HEK293 (cell line): ENCODE measurements around the gene FAM76A.

Source experiments
- BCL6B ChIP-seq: fragments of 450-650 bp; formaldehyde crosslinking; IDR thresholded peaks from 2 replicates; pipeline ENCODE4 v1.5.1; 2017; ENCODE audit warnings: missing biosample characterization, missing genetic modification characterization
- GLI4 ChIP-seq: fragments of 450-650 bp; formaldehyde crosslinking; IDR thresholded peaks from 2 replicates; pipeline ENCODE4 v1.5.1; 2016; ENCODE audit warnings: missing biosample characterization, missing genetic modification characterization
- HOXA7 ChIP-seq: sonication (generic); formaldehyde crosslinking; IDR thresholded peaks from 2 replicates; pipeline ENCODE4 v1.8.1; 2022; ENCODE audit warnings: missing genetic modification reagents, borderline replicate concordance
- HOXD13 ChIP-seq: sonication (generic); formaldehyde crosslinking; IDR thresholded peaks from 2 replicates; pipeline ENCODE4 v1.8.0; 2022; ENCODE audit warnings: missing genetic modification reagents, borderline replicate concordance
- KLF1 ChIP-seq: fragments of 450-650 bp; formaldehyde crosslinking; IDR thresholded peaks from 2 replicates; pipeline ENCODE4 v1.5.1; 2016; ENCODE audit warnings: missing biosample characterization, missing genetic modification characterization
- MEIS1 ChIP-seq: sonication (generic); formaldehyde crosslinking; IDR thresholded peaks from 2 replicates; pipeline ENCODE4 v1.8.1; 2022; ENCODE audit warnings: missing genetic modification reagents, mild to moderate bottlenecking, borderline replicate concordance
- REPIN1 ChIP-seq: fragments of 450-650 bp; formaldehyde crosslinking; IDR thresholded peaks from 2 replicates; pipeline ENCODE4 v1.5.1; 2017; ENCODE audit warnings: missing biosample characterization, missing genetic modification characterization, low read depth
- SCRT2 ChIP-seq: fragments of 450-650 bp; formaldehyde crosslinking; IDR thresholded peaks from 2 replicates; pipeline ENCODE4 v1.5.1; 2016; ENCODE audit warnings: missing biosample characterization, missing genetic modification characterization
- TRIM28 ChIP-seq: IDR thresholded peaks from 2 replicates; pipeline ENCODE4 v1.6.1; 2011; ENCODE audit warnings: low read length, control low read depth, borderline replicate concordance
- YY1 ChIP-seq: fragments of 450-650 bp; formaldehyde crosslinking; IDR thresholded peaks from 2 replicates; pipeline ENCODE4 v1.5.1; 2018; ENCODE audit warnings: missing biosample characterization, missing genetic modification characterization
- ZBTB10 ChIP-seq: fragments of 450-650 bp; formaldehyde crosslinking; IDR thresholded peaks from 2 replicates; pipeline ENCODE4 v1.5.1; 2016; ENCODE audit warnings: missing biosample characterization, missing genetic modification characterization
- ZBTB20 ChIP-seq: fragments of 450-650 bp; formaldehyde crosslinking; IDR thresholded peaks from 2 replicates; pipeline ENCODE4 v1.5.1; 2016; ENCODE audit warnings: missing biosample characterization, missing genetic modification characterization
- ZBTB26 ChIP-seq: fragments of 450-650 bp; formaldehyde crosslinking; optimal IDR thresholded peaks from 2 replicates; pipeline ENCODE3; 2016; ENCODE audit warnings: missing biosample characterization, mild to moderate bottlenecking, missing genetic modification characterization
- ZFHX2 ChIP-seq: fragments of 450-650 bp; formaldehyde crosslinking; conservative IDR thresholded peaks from 2 replicates; pipeline ENCODE4 v1.5.1; 2016; ENCODE audit warnings: missing biosample characterization, missing genetic modification characterization
- ZNF132 ChIP-seq: fragments of 450-650 bp; formaldehyde crosslinking; IDR thresholded peaks from 2 replicates; pipeline ENCODE4 v1.5.1; 2017; ENCODE audit warnings: missing biosample characterization, missing genetic modification characterization, borderline replicate concordance
- ZNF138 ChIP-seq: fragments of 450-650 bp; formaldehyde crosslinking; IDR thresholded peaks from 2 replicates; pipeline ENCODE4 v1.5.1; 2016; ENCODE audit warnings: missing biosample characterization, missing genetic modification characterization, borderline replicate concordance
- ZNF157 ChIP-seq: fragments of 450-650 bp; formaldehyde crosslinking; IDR thresholded peaks from 2 replicates; pipeline ENCODE4 v1.5.1; 2016; ENCODE audit warnings: missing biosample characterization, missing genetic modification characterization
- ZNF221 ChIP-seq: fragments of 450-650 bp; formaldehyde crosslinking; IDR thresholded peaks from 2 replicates; pipeline ENCODE4 v1.5.1; 2017; ENCODE audit warnings: missing biosample characterization, missing genetic modification characterization, borderline replicate concordance
- ZNF302 ChIP-seq: fragments of 450-650 bp; formaldehyde crosslinking; IDR thresholded peaks from 2 replicates; pipeline ENCODE4 v1.5.1; 2016; ENCODE audit warnings: missing biosample characterization, missing genetic modification characterization, low read depth
- ZNF311 ChIP-seq: fragments of 450-650 bp; formaldehyde crosslinking; IDR thresholded peaks from 2 replicates; pipeline ENCODE4 v1.5.1; 2017; ENCODE audit warnings: missing biosample characterization, missing genetic modification characterization, borderline replicate concordance
- ZNF341 ChIP-seq: fragments of 450-650 bp; formaldehyde crosslinking; IDR thresholded peaks from 2 replicates; pipeline ENCODE4; 2016; ENCODE audit warnings: low read depth, missing biosample characterization, missing genetic modification characterization
- ZNF510 ChIP-seq: fragments of 450-650 bp; formaldehyde crosslinking; IDR thresholded peaks from 2 replicates; pipeline ENCODE4 v1.5.1; 2018; ENCODE audit warnings: mild to moderate bottlenecking, missing genetic modification characterization, missing biosample characterization; ENCODE audit not compliant: insufficient replicate concordance
- ZNF621 ChIP-seq: fragments of 450-650 bp; formaldehyde crosslinking; IDR thresholded peaks from 2 replicates; pipeline ENCODE4 v1.5.1; 2017; ENCODE audit warnings: missing biosample characterization, missing genetic modification characterization
- ZNF658 ChIP-seq: fragments of 450-650 bp; formaldehyde crosslinking; IDR thresholded peaks from 2 replicates; pipeline ENCODE4; 2016; ENCODE audit warnings: missing biosample characterization, missing genetic modification characterization
- ZNF747 ChIP-seq: fragments of 450-650 bp; formaldehyde crosslinking; IDR thresholded peaks from 2 replicates; pipeline ENCODE4 v1.5.1; 2016; ENCODE audit warnings: missing biosample characterization, missing genetic modification characterization
- TF ChIP-seq, protein P1 (sequence below): fragments of 450-650 bp; formaldehyde crosslinking; IDR thresholded peaks from 2 replicates; pipeline ENCODE4 v1.5.1; 2016; ENCODE audit warnings: missing biosample characterization, missing genetic modification characterization
- TF ChIP-seq, protein P2 (sequence below): fragments of 450-650 bp; formaldehyde crosslinking; IDR thresholded peaks from 2 replicates; pipeline ENCODE4 v1.5.1; 2016; ENCODE audit warnings: missing biosample characterization, missing genetic modification characterization, low read depth
- TF ChIP-seq, protein P3 (sequence below): fragments of 450-650 bp; formaldehyde crosslinking; IDR thresholded peaks from 2 replicates; pipeline ENCODE4 v1.5.1; 2017; ENCODE audit warnings: missing biosample characterization, missing genetic modification characterization
- TF ChIP-seq, protein P4 (sequence below): fragments of 450-650 bp; formaldehyde crosslinking; IDR thresholded peaks from 2 replicates; pipeline ENCODE4 v1.5.1; 2017; ENCODE audit warnings: missing biosample characterization, missing genetic modification characterization

Gene FAM76A

DNA sequence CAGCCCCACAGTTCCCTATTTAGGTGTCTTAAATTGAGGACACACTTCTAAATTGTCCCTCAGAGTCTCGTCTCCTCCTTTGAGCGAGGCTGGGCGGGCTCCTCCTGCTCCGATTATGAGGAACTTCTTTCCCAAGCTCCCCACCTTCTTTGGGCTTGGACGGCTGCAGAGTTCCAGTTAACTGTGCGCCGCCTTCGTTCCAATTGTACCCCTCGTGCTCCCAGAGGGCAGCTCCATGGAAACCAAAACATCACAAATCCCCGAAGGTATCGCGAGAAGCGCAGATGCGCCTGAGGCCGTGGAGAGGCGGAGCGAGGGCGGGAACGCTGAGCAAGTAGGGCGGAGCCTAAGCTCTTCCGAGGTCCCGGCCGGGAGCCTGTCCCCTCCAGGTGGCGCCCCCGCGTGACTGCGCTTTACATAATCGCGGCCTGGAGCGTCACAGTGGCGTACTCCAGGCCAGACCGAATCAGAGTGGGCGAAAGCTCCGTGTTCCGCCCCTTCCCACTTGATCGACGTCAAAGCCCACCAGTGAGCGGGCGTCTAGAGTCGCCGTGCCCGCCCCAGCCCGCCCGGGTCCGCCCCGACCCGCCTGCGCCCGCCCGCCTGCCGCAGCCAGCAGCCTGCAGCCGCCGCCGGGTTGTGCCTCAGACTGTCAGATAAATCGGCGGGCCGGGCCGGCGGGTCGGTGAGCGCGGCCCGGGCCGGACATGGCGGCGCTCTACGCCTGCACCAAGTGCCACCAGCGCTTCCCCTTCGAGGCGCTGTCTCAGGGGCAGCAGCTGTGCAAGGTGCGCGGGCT lies at the start of gene FAM76A (continued):
- no peak for TF ChIP-seq MEIS1 (CRISPR knock-in tag)
- peak; percentile 90 for TF ChIP-seq ZBTB26 (tag by site-specific recombination)
- TF ChIP-seq ZNF658 (tag by site-specific recombination), result no peak
- TF ChIP-seq ZNF221 (tag by site-specific recombination), result no peak
- peak; percentile 75 for TF ChIP-seq ZBTB10
- TF ChIP-seq ZNF138 (tag by site-specific recombination), result no peak
- TF ChIP-seq ZNF510 (tag by site-specific recombination), result no peak
- no peak; the same call in 1 of the 2 replicates for TF ChIP-seq SCRT2
- no peak for TF ChIP-seq GLI4 (tag by site-specific recombination)
- no peak for TF ChIP-seq ZNF157 (tag by site-specific recombination)
- no peak for TF ChIP-seq BCL6B (tag by site-specific recombination)
- no peak for TF ChIP-seq ZBTB20
- TF ChIP-seq, protein P1, sequence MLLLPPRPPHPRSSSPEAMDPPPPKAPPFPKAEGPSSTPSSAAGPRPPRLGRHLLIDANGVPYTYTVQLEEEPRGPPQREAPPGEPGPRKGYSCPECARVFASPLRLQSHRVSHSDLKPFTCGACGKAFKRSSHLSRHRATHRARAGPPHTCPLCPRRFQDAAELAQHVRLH (tag by site-specific recombination), result no peak
- TF ChIP-seq ZNF302, result no peak
- no peak for TF ChIP-seq REPIN1 (tag by site-specific recombination)
- TF ChIP-seq TRIM28, result no peak
- no peak for TF ChIP-seq HOXA7 (CRISPR knock-in tag)
- peak; percentile 73 for TF ChIP-seq ZFHX2 (tag by site-specific recombination)
- TF ChIP-seq, protein P2, sequence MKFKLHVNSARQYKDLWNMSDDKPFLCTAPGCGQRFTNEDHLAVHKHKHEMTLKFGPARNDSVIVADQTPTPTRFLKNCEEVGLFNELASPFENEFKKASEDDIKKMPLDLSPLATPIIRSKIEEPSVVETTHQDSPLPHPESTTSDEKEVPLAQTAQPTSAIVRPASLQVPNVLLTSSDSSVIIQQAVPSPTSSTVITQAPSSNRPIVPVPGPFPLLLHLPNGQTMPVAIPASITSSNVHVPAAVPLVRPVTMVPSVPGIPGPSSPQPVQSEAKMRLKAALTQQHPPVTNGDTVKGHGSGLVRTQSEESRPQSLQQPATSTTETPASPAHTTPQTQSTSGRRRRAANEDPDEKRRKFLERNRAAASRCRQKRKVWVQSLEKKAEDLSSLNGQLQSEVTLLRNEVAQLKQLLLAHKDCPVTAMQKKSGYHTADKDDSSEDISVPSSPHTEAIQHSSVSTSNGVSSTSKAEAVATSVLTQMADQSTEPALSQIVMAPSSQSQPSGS (tag by site-specific recombination), result no peak
- TF ChIP-seq ZNF747 (tag by site-specific recombination), result no peak
- TF ChIP-seq, protein P3, sequence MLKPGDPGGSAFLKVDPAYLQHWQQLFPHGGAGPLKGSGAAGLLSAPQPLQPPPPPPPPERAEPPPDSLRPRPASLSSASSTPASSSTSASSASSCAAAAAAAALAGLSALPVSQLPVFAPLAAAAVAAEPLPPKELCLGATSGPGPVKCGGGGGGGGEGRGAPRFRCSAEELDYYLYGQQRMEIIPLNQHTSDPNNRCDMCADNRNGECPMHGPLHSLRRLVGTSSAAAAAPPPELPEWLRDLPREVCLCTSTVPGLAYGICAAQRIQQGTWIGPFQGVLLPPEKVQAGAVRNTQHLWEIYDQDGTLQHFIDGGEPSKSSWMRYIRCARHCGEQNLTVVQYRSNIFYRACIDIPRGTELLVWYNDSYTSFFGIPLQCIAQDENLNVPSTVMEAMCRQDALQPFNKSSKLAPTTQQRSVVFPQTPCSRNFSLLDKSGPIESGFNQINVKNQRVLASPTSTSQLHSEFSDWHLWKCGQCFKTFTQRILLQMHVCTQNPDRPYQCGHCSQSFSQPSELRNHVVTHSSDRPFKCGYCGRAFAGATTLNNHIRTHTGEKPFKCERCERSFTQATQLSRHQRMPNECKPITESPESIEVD (tag by site-specific recombination), result no peak
- TF ChIP-seq ZNF132 (tag by site-specific recombination), result no peak
- TF ChIP-seq, protein P4, sequence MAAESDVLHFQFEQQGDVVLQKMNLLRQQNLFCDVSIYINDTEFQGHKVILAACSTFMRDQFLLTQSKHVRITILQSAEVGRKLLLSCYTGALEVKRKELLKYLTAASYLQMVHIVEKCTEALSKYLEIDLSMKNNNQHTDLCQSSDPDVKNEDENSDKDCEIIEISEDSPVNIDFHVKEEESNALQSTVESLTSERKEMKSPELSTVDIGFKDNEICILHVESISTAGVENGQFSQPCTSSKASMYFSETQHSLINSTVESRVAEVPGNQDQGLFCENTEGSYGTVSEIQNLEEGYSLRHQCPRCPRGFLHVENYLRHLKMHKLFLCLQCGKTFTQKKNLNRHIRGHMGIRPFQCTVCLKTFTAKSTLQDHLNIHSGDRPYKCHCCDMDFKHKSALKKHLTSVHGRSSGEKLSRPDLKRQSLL (tag by site-specific recombination), result peak; percentile 49
- no peak for TF ChIP-seq ZNF621 (tag by site-specific recombination)
- no peak for TF ChIP-seq ZNF311 (tag by site-specific recombination)
- TF ChIP-seq HOXD13 (CRISPR knock-in tag), result no peak
- TF ChIP-seq KLF1 (tag by site-specific recombination), result peak; percentile 8; the same call in 1 of the 2 replicates
- TF ChIP-seq YY1, result no peak
- TF ChIP-seq ZNF341 (tag by site-specific recombination), result peak; percentile 97
